HG03520 (cell line): ENCODE results near the gene CAPG.

Experiments
- ATAC-seq: cut with Tn5 transposase; IDR thresholded peaks from one replicate; pipeline ENCODE4 v1.9.1; 2021; ENCODE audit warnings: mild to moderate bottlenecking, moderate library complexity; ENCODE audit not compliant: unreplicated experiment

CAPG gene

DNA sequence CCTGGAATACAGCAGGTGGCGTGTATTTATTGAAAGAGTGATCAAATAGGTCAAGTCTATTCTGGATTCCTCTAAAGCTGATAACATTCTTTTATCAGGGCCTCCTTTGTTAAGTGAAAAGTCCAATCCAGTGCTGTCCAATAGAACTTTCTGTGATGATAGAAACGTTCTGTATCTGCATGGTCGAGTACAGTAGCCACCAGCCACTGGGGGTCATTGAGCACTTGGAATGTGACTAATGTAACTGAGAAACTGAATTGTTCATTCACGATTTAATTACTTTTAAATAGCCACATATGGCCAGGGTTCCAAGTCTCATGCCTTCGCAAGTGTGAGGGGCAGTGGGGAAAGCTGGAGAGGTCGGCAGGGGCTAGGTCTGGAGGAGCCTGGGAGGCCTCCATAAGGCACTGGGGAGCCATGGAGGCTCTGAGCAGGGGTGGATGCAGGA is 28.9 kb upstream of the CAPG start:
- no peak for ATAC-seq

DNA sequence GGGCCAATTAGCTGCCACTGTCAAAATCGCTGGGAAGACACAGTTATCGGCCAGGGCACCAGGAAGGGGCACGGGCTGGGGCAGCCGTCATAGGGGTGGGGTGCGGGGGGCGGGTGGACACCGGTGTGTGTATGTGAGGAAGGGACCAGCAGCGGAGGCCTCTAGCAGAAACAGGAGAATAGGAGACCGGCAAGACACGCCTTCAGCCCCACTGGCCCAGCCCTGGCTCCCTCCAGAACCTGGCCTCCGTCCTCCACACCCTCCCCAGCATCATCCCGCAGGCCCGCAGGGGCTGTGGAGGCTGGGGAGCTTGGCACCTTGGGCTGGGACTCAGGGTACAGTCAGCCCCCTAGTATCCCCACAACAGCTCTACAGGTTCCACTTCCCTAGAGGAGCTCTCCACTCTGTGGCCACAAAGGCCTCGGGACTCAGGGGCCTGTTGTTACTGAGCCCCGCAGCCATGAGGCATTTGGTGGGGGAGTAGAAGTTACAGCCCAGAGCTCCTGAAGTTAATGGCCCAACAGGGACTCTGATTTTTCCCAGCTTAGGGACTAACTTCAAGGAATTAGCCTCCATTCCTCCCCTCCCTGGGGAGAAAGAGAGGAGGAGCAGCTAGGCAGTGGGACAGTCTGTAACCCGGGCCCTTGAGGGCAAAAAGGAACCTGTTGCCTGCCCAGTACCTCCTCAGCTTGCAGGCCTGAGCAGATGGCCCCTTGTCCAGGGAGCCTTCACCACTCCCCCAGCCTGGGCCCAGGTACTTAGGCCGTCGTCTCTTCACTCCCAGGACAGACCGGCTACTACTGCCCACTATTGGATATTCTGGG is 28.2 kb upstream of the CAPG start:
- ATAC-seq, result no peak

DNA sequence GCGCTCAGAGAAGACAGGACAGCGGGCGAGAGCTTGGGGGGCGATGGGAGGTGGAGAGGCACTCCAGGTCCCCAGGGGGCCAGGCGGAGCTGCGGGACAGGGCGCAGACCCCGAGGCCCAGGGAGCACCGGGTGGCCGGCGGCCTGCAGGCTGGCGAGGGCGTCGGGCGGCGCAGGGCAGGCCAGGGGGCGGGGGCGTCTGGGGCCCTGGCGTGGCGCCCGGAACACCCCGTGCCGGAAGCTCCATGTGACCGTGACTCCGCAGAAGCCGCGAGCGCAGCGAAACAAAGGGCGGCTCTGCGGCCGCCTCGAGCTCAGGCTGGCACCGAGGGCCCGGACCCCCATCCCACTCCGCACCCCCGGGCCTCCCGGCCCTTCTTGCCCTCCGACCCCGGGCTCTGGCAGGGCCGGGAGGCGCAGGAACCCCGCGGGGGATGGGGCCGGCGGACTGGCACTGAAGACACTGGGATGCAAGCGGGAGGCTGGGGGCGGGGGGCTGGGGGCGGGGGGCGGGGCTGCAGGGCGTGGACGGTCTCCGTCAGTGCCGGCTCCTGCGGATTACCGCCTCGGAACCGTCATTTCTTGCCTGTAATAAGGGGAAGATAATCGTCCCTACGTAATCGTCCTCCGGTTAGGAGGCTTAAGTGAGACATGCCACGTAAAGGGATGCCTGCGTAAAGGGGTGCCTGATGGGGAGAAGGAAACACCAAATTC is 27.5 kb upstream of the CAPG start:
- ATAC-seq, result peak; percentile 78

DNA sequence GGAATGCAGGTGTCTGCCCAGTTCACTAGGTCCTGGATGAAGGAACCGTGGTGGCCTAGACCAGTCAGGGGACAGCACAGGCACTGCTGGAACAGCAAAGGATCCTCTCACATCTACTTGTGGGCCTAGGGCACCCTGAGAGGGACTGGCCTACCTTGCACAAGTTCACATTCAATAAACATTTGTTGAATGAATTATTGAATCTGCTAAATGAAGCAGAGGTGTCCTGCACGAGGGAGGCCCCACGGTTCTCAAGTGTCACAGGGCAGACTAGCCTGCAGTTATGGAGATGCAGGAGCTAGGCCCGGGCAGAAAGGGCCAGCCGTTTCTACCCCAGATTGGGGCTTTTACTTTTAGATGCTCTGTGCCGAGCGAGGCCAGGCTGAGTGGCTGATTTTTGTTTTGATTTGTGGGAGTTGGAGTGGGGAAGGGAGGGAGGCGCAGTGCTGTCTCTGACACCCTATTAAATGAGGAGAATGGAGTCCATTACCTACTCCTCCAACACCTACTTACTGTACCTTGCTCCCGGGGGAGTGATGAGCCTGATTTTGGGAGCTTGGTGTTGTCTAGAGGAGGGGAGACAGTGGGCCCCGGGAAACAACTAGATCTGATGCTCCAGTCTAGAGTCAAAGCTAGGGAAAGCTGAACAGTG is 26.8 kb upstream of the CAPG start:
- no peak for ATAC-seq

DNA sequence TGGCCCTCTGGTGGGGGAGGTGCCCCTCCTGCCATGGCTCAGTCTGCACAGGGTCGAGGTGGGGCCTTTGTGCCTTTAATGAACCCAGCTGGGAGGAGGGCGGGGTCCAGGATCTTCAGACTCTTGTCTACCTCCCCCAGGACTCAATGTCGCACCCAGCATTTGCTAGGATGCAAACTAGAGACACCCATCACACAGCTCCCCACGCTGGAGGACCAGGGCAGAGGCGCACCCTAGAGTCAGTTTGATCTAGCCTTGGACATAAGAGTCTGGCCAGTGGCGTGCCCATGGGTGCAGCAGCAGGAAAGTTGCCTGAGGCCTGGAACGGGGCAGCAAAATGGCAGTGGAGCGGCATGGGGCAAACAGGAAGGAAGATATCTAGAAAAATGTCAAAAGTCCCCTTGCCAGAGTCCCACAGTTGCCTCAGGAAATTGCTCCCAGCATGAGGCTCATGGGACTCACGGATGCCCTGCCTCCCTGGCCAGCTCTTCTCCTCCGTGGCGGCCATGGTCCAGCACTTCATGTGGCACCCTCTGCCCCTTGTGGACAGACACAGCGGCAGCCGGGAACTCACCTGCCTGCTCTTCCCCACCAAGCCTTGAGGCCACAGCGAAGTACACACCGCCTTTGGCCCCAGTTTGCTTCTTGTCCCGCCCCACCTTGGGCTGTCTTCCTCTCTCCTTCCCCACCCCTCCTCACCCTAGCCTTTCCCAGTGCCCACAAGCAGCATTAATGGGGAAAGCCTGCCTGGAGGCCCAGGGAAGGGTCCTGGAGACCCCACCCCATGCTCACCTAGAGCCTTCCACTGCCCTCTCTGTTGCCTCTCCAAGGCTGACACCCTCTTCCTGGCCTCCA is 26.0 kb upstream of the CAPG start:
- ATAC-seq, result no peak

DNA sequence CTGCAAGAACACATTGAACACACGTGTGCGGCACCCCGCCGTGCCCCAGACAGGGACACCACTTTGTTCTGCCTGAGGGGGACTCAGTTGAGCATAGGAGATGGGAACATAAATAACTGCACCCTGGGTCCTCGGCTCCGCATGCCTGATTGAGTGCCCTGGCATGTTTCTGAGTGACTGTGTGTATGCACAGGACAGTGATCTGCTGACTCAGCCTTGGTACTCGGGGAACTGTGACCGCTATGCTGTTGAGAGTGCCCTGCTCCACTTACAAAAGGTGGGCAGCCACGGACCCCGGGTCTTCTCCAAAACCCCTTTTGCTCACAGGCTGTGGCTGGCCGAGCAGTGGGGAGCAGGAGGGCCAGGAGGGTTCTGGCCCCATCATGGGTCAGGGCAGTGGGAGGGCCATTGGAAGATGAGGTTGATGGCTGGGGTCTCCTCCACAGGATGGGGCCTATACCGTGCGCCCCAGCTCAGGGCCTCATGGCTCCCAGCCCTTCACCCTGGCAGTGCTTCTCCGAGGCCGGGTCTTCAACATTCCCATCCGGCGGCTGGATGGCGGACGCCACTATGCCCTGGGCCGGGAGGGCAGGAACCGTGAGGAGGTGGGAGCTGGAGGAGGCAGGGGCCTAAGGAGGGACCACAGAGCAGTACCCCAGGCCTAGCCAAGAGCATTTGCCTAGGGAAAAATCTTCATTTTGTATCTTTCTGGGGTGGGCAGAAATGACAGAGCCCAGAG is 25.2 kb upstream of the CAPG start:
- ATAC-seq, result no peak

GRCh38 chr2:85434696-85435095 is 24.5 kb upstream of the CAPG start:
- no peak for ATAC-seq

GRCh38 chr2:85433511-85434089 is 23.4 kb upstream of the CAPG start:
- no peak for ATAC-seq

DNA sequence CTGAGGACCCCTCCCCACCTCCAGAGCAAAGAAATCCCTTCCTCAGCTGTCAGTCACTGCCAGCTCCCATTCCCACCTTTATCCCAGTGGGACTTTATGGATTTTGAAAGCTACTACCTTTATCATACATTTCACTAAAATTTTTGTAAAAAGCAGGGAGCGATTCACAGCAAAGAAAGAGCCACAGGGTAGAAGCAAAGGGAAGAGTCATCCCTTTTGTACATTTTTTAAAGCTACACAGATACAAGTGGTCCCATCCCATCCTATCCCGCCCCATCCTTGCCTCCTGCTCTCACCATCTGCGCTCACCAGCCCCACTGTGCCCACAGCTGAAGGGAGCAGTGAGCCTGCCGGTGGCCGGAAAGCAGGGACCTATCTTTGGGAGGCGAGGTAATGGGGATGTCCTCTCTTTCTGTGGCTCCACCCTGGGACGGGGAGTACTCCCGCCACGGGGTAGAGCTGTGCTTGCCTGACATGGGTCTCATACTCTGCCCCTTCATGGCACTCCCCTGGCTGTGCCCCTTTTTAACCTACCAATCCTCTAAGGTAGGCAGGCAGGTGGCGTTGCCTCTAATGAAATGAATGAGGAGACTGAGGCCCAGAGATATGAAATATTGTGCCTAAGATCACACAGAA is 21.5 kb upstream of the CAPG start:
- ATAC-seq, result no peak

GRCh38 chr2:85430752-85431569 is 20.8 kb upstream of the CAPG start:
- ATAC-seq, result no peak

DNA sequence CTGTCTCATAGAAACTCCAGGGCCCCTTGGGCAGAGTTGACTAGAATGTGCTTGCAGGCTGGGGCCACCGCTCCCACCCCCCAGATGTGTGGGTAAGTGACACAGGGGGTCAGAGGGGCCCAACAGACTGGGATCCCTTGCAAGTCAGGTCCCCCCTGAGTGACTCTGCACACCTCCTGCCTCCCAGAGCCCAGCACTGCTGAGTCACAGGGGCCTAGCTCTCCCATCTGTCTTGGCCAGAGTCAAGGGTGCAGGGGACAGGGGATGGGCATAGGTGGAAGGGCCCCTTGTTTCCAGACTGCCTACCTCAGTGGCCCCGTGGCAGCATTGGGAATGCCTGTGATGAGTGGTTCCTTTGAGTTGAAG is 19.7 kb upstream of the CAPG start:
- no peak for ATAC-seq

DNA sequence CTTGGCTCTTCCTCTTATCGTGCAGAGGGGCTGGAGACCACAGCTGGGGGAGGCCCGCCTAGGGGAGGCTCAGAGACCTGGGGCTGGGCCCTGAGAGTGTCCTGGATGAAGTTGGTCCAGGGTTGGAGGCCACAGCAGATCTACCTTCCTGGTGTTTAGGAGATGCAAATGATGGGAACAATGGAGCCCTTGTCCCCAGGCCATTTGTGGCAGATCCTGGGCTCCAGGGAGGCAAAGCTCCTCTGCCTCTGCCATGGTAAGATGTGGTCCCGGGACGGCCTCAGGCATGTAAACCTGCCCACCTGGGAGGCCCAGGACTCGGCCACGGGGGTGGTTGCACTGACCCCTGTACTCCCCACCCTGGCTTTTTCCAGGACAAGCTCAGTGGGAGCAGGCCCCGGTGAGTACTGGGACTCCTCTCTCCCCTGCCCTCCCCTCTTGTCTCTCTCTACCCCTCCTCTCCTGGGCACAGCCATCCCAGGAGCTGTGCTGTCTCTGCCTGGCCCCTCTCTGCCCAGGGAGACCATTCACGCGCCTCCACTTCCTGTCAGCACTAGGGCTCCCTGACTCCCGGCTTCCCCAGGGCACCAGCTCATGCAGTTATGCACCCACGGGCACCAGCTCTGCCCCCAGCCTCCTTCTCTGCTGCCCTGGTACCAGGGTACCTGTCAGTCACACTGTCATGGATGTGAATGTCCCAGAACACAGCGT is 19.2 kb upstream of the CAPG start:
- no peak for ATAC-seq

DNA sequence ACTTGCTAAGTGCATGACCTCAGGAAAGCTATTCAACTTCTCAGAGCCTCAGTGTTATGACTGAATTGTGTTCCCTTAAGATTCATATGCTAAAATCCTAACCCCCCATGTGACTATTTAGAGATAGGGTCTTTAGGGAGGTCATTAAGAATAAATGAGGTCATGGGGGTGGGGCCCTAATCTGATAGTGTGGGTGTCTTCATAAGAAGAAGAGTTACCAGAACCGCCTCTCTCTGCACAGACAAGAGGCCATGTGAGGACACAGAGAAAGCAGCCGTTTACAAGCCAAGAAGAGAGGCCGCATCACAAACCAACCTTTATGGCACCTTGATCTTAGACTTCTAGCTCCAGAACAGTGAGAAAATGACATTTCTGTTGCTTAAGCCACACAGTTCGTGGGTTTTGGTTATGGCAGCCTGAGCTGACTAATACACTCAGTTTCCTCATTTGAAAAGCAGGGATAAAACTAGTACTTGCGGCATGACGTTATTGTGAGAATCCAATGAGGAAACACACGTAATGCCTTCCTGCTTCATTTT is 18.2 kb upstream of the CAPG start:
- no peak for ATAC-seq

GRCh38 chr2:85427300-85427835 is 17.2 kb upstream of the CAPG start:
- ATAC-seq, result no peak

- ATAC-seq, result no peak
These were observed 15.4 kb upstream of the CAPG start for GRCh38 chr2:85425588-85425987.

- no peak for ATAC-seq
These were observed 13.4 kb upstream of the CAPG start for GRCh38 chr2:85423525-85423924.

DNA sequence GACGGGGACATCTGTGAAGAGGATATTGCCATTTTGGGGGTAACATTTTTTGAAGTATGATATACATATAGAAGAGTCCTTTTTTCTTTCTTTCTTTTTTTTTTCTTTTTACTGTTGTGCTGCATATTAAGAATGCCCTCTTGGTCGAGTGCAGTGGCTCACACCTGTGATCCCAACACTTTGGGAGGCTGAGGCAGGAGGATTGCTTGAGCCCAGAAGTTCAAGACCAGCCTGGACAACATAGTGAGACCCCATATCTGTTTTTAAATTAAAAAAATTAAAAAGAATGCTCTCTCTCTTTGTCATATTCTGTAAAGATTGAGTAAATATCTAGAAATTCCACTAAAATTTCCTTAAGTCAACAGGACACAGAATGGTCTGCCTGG is 11.9 kb upstream of the CAPG start:
- no peak for ATAC-seq
